ENCODE measurements around the gene MCRIP2.
"Not testable (repeated sequence)": the region's sequence is repeated elsewhere in the genome, so short reads cannot be mapped to it uniquely, and the experiment has no call there.

MCRIP2 gene, protein sequence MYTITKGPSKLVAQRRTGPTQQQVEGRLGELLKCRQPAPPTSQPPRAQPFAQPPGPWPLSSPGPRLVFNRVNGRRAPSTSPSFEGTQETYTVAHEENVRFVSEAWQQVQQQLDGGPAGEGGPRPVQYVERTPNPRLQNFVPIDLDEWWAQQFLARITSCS

GRCh38 chr16:641326-642188 is at the start of gene MCRIP2:
Gene MCRIP2 (plus strand): TSS chr16:641828. CDS start chr16:641992, 164 bp downstream.
- DNase-seq (ENCODE audit: low read depth in 2 of 2) = peak; percentile 44 to 77

DNA sequence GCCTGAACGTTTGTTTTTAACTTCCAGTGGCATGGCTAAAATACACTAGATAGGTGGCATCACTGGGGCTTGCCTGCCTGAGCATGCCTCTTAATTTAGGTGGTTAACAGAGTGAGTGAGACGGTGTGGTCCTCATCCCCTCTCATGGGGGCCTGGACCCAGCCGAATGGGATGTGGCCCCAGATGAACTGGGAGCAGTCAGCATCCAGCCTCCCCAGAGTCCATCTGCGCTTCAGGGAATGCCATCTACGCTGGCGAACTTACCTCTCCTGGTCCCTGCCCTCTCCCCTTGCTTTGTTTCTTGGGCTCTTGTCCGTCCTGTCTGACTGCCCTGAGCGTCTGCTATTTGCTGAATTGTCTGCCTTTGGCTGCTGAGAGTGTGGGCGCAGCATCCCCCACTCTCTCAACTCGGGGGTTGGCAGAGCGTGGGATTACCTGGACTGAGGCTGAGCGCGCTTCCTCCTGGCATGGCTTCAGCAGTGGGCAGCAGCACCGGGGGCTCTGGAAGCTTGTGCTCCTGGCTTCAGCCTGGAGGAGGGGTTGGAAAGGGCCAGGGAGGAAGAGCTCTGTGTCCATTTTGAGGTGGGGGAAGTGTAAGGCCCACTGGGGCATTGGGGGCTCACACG is 49.6 kb upstream of the MCRIP2 start:
- DNase-seq (ENCODE audit: low read depth in 2 of 2) = no peak

- no peak for DNase-seq (ENCODE audit: low read depth in 2 of 2)
Measured at GRCh38 chr16:592518-593306, 48.9 kb upstream of the MCRIP2 start.

- no peak for DNase-seq (ENCODE audit: low read depth in 2 of 2)
Measured at GRCh38 chr16:593406-593805, 48.2 kb upstream of the MCRIP2 start.

GRCh38 chr16:593807-594206 is 47.8 kb upstream of the MCRIP2 start:
- no peak for DNase-seq (ENCODE audit: low read depth in 2 of 2)

DNA sequence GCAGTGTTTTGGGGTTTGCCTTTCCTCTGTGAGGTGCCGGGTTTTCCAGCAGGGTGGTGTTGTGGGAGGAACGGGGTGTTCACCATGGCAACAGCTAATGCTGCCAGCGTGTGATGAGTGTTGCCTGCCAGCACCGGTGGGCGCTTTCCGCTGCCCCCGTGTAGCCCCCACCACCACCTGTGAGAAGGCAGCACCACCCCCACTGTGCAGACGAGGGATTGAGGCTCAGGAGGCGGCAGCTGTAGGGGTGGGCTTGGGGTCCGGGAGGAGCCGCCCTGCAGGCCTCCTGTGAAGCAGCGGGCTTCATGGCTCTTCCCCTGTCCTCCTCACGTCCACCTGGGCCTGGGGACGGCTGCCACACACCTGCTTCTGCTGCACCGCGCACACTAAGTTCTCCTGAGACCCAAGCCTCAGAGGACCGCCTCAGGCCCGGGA is 46.5 kb upstream of the MCRIP2 start:
- no peak for DNase-seq (ENCODE audit: low read depth in 2 of 2)

DNA sequence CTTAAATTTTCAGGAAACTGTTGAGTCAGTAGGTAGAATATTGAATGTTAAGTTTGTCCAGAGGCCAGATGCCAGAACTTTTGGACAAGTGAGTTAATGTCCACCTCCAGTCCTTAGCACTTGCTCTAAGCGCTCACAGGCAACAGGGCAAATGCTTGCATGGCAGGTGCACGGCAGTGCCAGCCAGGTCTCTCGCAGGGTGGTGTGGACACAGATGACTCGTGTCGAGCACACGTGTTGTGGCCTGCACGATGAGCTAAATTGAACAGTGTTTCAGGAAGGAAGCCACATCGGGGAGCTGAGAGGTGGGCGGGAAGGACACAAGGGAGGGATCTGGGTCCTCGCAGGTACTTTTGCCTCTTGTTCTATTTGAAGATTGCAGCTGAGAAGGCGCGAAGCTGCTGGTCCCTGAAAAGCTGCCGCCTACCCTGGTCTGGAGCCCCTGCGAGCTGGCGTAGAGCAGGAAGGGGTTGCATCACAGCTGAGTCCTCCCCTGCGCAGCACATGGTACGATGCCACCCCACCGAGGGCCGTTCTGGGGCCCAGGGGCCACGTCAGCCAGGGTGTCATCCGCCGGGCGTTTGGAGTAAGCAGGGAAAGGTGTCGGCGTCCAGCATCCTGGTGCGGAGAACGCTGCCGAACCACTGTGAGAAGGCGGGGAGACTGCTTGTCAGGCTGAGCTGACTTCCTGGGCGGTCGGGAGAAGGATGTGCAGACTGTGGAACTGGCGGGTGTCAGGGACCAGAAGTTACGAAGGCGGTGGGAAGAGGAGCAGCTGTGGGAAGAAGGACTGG is 45.5 kb upstream of the MCRIP2 start:
- no peak for DNase-seq (ENCODE audit: low read depth in 2 of 2)

GRCh38 chr16:596736-597060 is 44.9 kb upstream of the MCRIP2 start:
- DNase-seq (ENCODE audit: low read depth in 2 of 2) = no peak

- DNase-seq (ENCODE audit: low read depth in 2 of 2) = not testable (repeated sequence)
Measured at GRCh38 chr16:597655-598054, 44.0 kb upstream of the MCRIP2 start.

- DNase-seq (ENCODE audit: low read depth in 2 of 2) = no peak
Measured at GRCh38 chr16:598823-599739, 42.5 kb upstream of the MCRIP2 start.

GRCh38 chr16:600781-601180 is 40.8 kb upstream of the MCRIP2 start:
- no peak for DNase-seq (ENCODE audit: low read depth in 2 of 2)

DNA sequence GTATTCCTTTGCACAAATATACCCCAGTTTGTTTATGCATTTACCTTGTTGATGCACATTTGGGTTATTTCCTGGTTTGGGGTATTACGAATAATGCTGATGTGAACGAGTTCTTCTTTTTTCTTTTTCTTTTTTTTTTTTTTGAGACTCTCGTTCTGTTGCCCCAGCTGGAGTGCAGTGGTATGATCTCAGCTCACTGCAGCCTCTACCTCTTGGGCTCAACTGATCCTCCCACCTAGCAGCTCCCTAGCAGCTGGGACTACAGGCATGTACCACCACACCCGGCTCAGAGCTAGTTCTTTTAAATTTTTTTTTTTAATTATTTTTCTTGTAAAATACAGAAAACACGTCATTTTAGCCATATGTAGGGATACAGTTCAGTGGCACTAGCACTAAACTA is 37.7 kb upstream of the MCRIP2 start:
- no peak for DNase-seq (ENCODE audit: low read depth in 2 of 2)

DNA sequence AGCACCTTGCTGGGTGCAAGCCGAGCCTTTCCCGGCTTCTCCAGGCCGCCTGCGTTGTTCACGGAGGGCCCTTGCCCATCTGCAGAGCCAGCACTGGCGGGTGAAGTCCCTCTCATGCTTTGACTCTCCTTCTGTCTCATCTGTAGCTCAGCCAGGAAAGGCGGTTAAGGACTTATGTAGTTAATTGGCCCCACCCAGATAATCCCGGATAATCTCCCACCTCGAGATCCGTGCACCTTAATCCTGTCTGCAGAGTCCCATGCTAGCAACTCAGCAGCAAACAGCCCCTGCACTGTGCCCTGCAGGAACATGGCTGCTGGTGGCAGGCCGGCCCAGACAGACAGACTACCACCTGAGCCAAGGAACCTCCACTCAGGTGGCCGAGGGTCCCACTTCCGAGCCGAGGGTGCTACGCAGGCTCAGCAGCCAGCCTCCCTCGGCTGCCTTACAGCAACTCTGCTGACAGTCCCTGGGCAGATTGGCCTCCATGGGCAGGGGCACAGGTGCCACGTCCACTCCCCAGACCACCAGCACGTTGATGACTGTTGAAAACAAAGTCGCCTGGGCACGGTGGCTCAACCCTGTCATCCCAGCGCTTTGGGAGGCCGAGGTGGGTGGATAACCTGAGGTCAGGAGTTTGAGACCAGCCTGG is 34.8 kb upstream of the MCRIP2 start:
- DNase-seq (ENCODE audit: low read depth in 2 of 2) = no peak

DNA sequence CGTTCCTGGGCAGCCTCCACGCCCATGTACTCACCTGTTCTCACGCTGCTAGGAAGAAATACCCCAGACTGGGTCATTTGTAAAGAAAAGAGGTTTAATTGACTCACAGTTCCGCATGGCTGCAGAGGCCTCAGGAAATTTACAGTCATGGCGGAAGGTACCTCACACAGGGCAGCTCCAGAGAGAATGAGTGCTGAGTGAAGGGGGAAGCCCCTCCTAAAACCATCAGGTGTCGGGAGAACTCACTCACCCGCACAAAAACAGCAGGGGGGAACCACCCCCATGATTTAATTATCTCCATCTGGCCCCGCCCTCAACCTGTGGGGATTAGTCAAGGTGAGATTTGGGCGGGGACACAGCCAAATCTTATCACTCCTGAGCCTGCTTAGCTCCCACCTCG is 33.6 kb upstream of the MCRIP2 start:
- peak in 1 of 2 donors; percentile 32 for DNase-seq (ENCODE audit: low read depth in 2 of 2)

GRCh38 chr16:609316-609715 is 32.3 kb upstream of the MCRIP2 start:
- no peak for DNase-seq (ENCODE audit: low read depth in 2 of 2)

- no peak for DNase-seq (ENCODE audit: low read depth in 2 of 2)
Measured at GRCh38 chr16:609984-610383, 31.6 kb upstream of the MCRIP2 start.

GRCh38 chr16:610513-611381 is 30.9 kb upstream of the MCRIP2 start:
- DNase-seq (ENCODE audit: low read depth in 2 of 2) = peak; percentile 50 to 55

DNA sequence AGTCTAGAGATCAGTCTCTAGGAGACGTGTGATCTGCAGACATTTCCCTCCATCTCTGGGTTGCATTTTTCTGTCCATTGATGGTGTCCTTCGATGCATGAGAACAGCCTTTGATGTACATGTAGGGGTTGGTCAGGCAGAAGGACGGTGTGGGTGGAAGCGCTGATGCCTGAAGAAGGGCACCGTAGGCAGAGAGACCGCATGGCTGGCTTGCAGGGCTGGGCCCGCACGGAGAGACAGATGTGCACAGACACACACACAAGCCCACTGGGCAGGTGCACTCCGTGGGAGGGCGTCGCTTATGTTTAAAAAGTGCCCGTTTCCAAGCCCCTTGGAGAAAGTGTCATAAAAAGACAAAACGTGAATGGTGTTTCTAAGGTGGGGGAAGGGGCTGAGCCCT is 26.5 kb upstream of the MCRIP2 start:
- no peak for DNase-seq (ENCODE audit: low read depth in 2 of 2)

Data from stimulated activated CD4-positive, alpha-beta T cell treated with anti-CD3 and anti-CD28 coated beads, Interleukin-1b, Interleukin-23, amount 100 ng/mL, for 4 hours (primary cell).